Right lobe of liver (tissue), 6 donors: Measurements from ENCODE around the gene MRPL20. TPM values are rescaled to one million over a fixed set of nuclear protein-coding genes. Genes with fewer than 3 reads are reported as not detected.

Experiments
- ATAC-seq, 4 donors: fragments of 200-7000 bp; cut with Tn5 transposase; one replicate each; pipeline ENCODE4 v1.9.1; 2020; ENCODE audit warnings: mild to moderate bottlenecking in 4 of 4, moderate library complexity in 4 of 4
- DNase-seq, 3 donors: peaks; one replicate each; pipeline ENCODE4 v3.0.0-alpha.2; 2020
- H3K27ac ChIP-seq, 3 donors: fragments of 200-600 bp; one replicate each; pipeline ENCODE4 v1.8.0; 2022
- H3K27me3 ChIP-seq, 2 donors: fragments of 200-600 bp; one replicate each; pipeline ENCODE4 v1.8.0; 2022
- H3K36me3 ChIP-seq, 4 donors: fragments of 200-600 bp; sonication (generic) in 1 of 4; one replicate each; pipeline versions ENCODE4 v1.5.1 to v1.8.0; 2017 to 2022; ENCODE audit warnings: control low read depth in 1 of 4
- H3K4me1 ChIP-seq, 4 donors: fragments of 200-600 bp; sonication (generic) in 1 of 4; one replicate each; pipeline versions ENCODE4 v1.5.1 to v1.8.0; 2017 to 2022; ENCODE audit warnings: control low read depth in 1 of 4
- H3K4me3 ChIP-seq, 3 donors: fragments of 200-600 bp; one replicate each; pipeline ENCODE4 v1.8.0; 2022
- H3K9me3 ChIP-seq, 4 donors: fragments of 200-600 bp; sonication (generic) in 1 of 4; one replicate each; pipeline versions ENCODE4 v1.5.1 to v1.8.0; 2017 to 2022; ENCODE audit warnings: control low read depth in 1 of 4
- POLR2A ChIP-seq: fragments of 450-650 bp; IDR thresholded peaks from one replicate; pipeline ENCODE4 v1.6.1; 2017; ENCODE audit warnings: antibody characterized with exemption, mild to moderate bottlenecking
- WGBS: methylation state at CpG from one replicate; pipeline ENCODE4 v1.1.6; 2018; ENCODE audit warnings: low coverage, low lambda C conversion rate; ENCODE audit not compliant: insufficient coverage; ENCODE audit errors: missing lambda C conversion rate; 5-methylcytosine and 5-hydroxymethylcytosine counted together
- intact Hi-C, 2 donors: fragments of 100-400 bp; cut with DNase I; formaldehyde crosslinking; loops; one replicate each; pipeline versions ENCODE4 v1.11.2 to v1.14.1; 2022
- total RNA-seq, 6 experiments: library from RNA; depleted of rRNA in 2 of 6; stranded (reverse); fragments of >200 nt in 2 of 6; fragmentation: NEBNext Ultra II Directional in 3 of 6; extraction: Animal tissue kit (Norgen Biotek cat#: 25700) in 3 of 6; gene quantifications; one replicate each; pipeline versions ENCODE4 v1.1.0 to v1.2.4, GENCODE V29; 2016 to 2023
- TF ChIP-seq, protein P1 (sequence below), 4 donors: fragments of 200-600 bp in 3 of 4; fragments of 450-650 bp in 1 of 4; IDR thresholded peaks; one replicate each; pipeline versions ENCODE4 v1.5.1 to v1.8.0; 2016 to 2022; ENCODE audit warnings: antibody characterized with exemption in 4 of 4, mild to moderate bottlenecking in 2 of 4
- donor health status: DM: no; HTN: yes; CAD: no.
- donor health status: DM: no; HTN: no; CAD: no.
- donor health status: DM: no; HTN: no; CAD: no.
- donor health status: DM: no; HTN: yes; CAD: no.
- donor health status: DM: no; HTN: yes; CAD: no.

Gene MRPL20
- total RNA-seq, 6 experiments from 2014 or later = 44.1 to 91.2 (median 56.5) TPM

DNA sequence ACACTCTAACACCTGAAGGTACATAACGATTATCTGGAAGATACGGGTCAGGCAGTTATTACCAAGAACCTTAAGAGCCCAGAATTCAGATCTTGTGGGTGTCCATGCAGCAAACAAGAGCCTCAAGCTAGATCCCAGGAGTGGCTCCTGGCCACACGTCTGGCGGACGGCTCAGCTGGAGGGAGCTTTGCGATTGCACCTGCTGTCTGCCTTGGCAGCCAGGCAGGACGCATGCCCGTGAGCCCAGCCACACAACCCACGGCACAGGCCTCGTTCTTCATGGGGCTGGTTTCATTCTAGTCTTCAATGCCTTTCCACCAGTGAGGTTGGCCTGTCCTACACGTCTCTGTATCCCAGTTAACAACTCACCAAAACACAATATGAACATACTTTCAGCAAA lies 13.7 kb downstream of the MRPL20 start:
- DNase-seq (no peak), ATAC-seq (no peak)
- Histone ChIP-seq H3K4me3 (no peak overlapping the region), H3K27ac (no peak overlapping the region), H3K4me1 (peaks cover 0 to 8% (median 2%) of the 10 kb centered on the region in 4 donors), H3K36me3 (peaks cover 18 to 94% (median 52%) of the 10 kb centered on the region in 4 donors), H3K9me3 (no peaks in the 10 kb centered on the region), H3K27me3 (no peaks in the 10 kb centered on the region)
- WGBS = 73% methylated on average over 3 of the region's 11 CpGs
- TF ChIP-seq POLR2A = no peak
- TF ChIP-seq, protein P1, sequence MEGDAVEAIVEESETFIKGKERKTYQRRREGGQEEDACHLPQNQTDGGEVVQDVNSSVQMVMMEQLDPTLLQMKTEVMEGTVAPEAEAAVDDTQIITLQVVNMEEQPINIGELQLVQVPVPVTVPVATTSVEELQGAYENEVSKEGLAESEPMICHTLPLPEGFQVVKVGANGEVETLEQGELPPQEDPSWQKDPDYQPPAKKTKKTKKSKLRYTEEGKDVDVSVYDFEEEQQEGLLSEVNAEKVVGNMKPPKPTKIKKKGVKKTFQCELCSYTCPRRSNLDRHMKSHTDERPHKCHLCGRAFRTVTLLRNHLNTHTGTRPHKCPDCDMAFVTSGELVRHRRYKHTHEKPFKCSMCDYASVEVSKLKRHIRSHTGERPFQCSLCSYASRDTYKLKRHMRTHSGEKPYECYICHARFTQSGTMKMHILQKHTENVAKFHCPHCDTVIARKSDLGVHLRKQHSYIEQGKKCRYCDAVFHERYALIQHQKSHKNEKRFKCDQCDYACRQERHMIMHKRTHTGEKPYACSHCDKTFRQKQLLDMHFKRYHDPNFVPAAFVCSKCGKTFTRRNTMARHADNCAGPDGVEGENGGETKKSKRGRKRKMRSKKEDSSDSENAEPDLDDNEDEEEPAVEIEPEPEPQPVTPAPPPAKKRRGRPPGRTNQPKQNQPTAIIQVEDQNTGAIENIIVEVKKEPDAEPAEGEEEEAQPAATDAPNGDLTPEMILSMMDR (IDR thresholded peaks at IDR 0.05) = no peak
- intact Hi-C loops = no loop called here

DNA sequence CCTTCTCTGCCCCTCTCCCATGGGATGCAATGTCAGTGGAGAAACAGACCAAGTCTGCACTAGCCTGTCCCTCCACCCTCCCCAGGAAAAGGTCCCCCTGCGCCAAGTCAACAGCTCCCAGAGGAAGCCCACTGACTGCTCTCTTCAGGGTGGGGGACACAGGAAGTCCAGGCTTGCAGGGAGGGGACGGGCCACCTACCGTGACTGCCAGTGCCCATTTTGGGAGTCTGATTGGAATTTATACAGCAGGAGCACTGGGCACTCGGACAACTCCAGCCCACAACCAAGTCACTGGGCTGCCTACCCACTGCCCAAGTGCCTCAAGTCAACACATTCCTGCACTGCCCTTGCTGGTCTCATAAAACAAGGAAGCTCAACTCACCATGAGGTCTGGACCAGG lies 14.1 kb downstream of the MRPL20 start:
- intact Hi-C loops = no loop called here
- Histone ChIP-seq H3K4me1 (peaks cover 0 to 5% (median 2%) of the 10 kb centered on the region in 4 donors), H3K27me3 (no peaks in the 10 kb centered on the region), H3K36me3 (peaks cover 22 to 98% (median 56%) of the 10 kb centered on the region in 4 donors), H3K9me3 (no peaks in the 10 kb centered on the region), H3K4me3 (no peak overlapping the region), H3K27ac (no peak overlapping the region)
- no peak for TF ChIP-seq POLR2A
- TF ChIP-seq, protein P1 (IDR thresholded peaks at IDR 0.05) = no peak
- WGBS = no CpG with 5 or more reads among the region's 4 CpGs
- ATAC-seq = no peak
- DNase-seq = no peak

DNA sequence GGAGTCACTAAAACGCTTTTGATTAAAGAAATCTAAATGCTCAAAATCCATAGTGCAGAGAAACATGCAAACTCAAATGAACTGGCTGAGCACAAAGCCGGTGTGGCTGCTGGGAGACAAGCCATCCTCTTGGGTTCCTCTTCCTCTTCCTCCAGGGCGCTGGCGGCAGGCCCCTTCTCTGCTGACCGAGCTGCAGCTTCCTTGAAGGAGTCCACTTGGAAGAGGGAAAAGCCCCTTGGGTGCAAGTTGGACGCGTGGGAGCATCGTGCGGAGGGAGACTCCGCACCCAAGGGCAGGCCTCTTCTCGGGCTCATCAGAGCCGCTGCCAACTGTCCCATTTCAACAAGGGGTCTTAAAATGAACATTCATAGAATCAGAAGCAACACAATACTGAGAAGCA lies 15.9 kb downstream of the MRPL20 start:
- H3K27ac ChIP-seq = no peak overlapping the region
- intact Hi-C loops = no loop called here
- no peak for DNase-seq

DNA sequence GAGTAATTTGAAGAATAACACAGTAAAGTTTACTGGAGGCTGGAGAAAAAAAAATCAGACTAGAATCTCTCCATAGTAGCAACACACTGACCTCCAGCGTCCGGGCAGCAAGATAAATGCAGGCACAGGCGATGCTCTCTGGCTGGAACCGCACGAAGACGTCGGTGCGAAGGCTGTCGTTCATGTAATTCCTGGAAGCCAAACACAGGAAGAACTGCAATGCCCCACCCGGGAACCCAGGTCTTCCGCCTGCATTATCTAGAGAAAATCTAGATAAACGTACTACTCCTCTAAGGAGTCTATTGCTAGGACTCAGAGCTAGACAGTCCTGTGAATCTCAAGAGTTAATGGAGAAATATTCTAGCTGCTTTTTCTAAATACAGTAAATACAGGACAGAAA lies 16.4 kb downstream of the MRPL20 start:
- TF ChIP-seq, protein P1 (IDR thresholded peaks at IDR 0.05) = no peak
- no peak for TF ChIP-seq POLR2A
- Histone ChIP-seq H3K27me3 (no peaks in the 10 kb centered on the region), H3K9me3 (no peaks in the 10 kb centered on the region), H3K27ac (no peak overlapping the region), H3K36me3 (peaks cover 29 to 99% (median 70%) of the 10 kb centered on the region in 4 donors), H3K4me1 (no peaks in the 10 kb centered on the region), H3K4me3 (no peak overlapping the region)
- WGBS = 94% methylated on average over 11 of the region's 12 CpGs
- intact Hi-C loops = no loop called here
- DNase-seq = no peak
- ATAC-seq = no peak

More for the DNA sequence above, 15.9 kb downstream of the MRPL20 start:
- no peaks in the 10 kb centered on the region for H3K27me3 ChIP-seq
- no peaks in the 10 kb centered on the region for H3K4me1 ChIP-seq
- ATAC-seq = no peak
- H3K36me3 ChIP-seq = peaks cover 29 to 99% (median 66%) of the 10 kb centered on the region in 4 donors
- whole genome bisulfite sequencing = 87% methylated on average over 6 of the region's 12 CpGs
- no peak overlapping the region for H3K4me3 ChIP-seq
- no peaks in the 10 kb centered on the region for H3K9me3 ChIP-seq
- TF ChIP-seq POLR2A = no peak
- TF ChIP-seq, protein P1 (IDR thresholded peaks at IDR 0.05) = no peak

DNA sequence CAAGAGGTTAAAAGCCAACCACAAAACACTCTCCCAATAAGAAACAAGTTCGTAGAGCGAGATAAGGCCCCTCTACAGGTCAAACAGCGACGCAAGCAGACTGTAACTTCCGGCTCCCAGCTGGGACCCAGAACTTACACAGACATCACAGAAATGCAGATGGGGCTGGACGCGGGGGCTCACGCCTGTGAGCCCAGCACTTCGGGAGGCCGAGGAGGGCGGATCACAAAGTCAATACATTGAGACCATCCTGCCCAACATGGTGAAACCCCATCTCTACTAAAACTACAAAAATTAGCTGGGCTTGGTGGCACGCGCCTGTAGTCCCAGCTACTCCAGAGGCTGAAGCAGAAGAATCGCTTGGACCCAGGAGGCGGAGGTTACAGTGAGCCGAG lies 19.0 kb downstream of the MRPL20 start:
- WGBS = 94% methylated on average over 5 of the region's 16 CpGs
- intact Hi-C loops = no loop called here
- Histone ChIP-seq H3K27ac (no peak overlapping the region), H3K4me1 (peaks cover 0 to 12% (median 0%) of the 10 kb centered on the region in 4 donors), H3K4me3 (no peak overlapping the region), H3K9me3 (no peaks in the 10 kb centered on the region), H3K27me3 (no peaks in the 10 kb centered on the region), H3K36me3 (peaks cover 29 to 75% (median 55%) of the 10 kb centered on the region in 4 donors)
- TF ChIP-seq POLR2A = no peak
- TF ChIP-seq, protein P1 (IDR thresholded peaks at IDR 0.05) = no peak
- no peak for ATAC-seq
- DNase-seq = no peak
